Measurements from ENCODE around the gene PSMD13.

PSMD13 gene

DNA sequence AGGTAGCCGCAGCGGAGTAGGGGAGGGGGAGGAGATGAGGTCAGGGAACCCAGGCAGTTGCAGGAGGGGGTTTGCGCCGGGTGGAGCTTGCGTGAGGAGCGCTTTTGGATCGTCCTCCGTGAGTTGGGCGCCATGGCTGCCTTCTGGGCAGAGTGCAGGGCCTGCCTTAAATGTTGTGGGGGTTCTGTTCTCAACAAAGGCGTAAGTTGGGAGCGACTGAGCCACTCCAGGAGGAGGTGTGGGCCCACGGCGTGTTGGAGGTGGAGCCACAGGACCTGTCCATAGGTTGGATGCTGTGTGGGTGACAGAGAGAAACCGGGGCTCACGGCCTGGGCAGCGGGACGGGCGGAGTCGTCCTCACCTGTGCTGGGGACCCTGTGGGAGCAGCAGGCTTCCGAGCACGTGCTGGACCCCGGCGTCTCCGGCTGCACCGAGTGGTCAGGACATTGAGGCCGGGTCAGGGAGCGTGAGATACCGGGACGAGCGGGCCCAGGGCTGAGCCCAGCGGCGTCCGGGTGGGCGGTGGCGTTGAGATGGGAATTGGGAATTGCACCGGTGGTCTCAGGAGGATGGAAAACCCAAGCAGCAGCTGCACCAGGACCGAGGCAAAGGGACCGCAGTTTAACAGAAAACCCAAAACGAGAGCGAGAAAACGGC is 51.2 kb downstream of the PSMD13 start:
- DNase-seq (ENCODE audit: low read depth, low spot score), result no peak

DNA sequence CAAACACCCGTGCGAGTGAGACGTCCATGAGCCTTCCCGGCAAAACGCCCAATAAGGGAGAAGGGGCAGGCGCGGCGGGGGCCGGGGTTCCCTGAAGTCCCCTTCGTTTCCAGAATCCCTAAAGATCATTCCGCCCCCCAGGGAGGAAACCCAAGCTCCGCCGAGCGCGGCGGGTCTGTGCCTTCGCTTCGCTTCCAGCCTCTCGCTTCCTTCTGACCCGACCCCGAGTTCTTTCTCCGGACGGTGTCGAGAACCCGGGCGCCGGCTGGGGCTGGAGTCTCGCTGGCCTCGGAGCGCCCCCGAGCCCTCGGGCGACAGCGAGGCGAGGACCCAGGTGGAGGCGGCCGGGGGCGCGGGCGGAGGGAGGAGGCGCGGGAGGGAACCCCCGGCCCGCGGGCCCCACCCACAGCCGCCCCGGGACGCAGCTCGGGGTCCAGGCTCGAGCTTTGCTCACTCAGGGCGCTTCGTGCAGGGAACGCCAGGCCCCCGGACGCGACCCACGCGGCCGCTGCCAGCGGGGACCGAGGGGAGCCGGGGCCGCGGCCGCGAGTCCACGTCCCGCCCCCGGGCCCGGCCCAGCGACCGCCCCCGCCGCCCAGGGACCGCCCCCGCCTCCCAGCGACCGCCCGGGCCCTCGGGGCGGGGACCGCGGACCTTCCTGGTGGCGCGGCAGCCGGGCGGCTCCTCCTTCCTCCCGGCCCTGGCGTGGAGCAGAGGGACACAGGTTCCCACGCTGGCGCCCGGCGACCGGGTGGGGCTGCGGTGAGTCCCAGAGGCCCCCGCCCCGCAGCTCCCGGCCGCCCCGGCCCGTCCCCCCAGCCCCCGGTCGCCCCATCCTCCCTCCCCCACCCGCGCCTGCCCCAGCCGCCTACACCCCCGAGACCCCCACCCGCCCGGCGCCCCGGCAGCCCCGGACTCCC is 52.0 kb downstream of the PSMD13 start, which contains the start of gene PGGHG:
Gene PGGHG, plus strand, starts transcription at position 649 of the 920 bp plus-strand sequence. CDS start 691 bp downstream, outside the sequence.
- no peak for DNase-seq (ENCODE audit: low read depth, low spot score)

DNA sequence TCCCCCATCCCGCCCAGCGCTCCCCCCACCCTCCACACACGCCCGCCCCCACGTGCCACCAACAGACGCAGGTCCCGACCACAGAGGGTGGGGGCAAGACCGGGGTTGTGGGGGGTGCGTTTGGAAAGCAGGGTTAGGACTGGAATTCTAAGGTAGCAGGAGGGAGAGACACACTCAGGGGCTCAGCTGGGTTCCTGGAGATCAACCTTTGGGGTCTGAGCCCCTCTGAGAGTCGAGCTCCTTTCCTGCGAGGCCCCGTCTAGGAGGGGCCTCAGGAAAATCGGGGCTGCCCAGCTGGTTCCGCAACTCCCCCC is 52.6 kb downstream of the PSMD13 start:
- DNase-seq (ENCODE audit: low read depth, low spot score), result no peak

DNA sequence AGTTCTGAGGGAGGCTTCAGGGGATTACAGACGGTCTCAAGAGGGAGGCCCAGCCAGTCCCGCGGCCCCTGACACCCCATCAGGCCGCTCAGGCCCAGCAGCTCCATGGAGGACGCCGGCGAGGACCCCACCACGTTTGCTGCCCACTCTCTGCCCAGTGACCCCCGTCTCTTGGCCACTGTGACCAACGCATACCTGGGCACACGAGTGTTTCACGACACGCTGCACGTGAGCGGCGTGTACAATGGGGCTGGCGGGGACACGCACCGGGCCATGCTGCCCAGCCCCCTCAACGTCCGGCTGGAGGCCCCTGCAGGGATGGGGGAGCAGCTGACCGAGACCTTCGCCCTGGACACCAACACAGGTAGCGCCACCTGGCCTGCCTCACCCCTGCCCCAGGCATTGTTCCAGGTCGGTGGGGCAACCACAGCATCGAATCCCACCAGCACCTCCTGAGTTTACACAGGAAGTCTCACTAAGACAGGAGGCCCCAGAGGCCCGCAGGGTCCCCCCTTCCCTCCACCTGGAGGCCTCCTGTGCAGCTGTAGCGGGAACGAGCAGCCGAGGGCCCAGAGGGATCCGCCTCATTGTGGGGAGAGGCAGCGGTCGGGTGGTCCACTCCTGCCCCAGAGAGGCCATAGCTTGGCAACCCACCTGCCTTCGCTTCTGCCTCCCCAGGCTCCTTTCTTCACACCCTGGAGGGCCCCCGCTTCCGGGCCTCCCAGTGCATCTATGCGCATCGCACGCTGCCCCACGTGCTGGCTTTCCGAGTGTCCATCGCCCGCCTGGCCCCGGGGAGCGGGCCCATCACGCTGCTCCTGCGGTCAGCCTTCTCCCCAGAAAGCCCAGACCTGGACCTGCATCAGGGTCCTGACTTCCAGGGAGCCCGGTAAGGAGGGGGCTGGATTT is 53.2 kb downstream of the PSMD13 start:
- DNase-seq (ENCODE audit: low read depth, low spot score), result no peak

DNA sequence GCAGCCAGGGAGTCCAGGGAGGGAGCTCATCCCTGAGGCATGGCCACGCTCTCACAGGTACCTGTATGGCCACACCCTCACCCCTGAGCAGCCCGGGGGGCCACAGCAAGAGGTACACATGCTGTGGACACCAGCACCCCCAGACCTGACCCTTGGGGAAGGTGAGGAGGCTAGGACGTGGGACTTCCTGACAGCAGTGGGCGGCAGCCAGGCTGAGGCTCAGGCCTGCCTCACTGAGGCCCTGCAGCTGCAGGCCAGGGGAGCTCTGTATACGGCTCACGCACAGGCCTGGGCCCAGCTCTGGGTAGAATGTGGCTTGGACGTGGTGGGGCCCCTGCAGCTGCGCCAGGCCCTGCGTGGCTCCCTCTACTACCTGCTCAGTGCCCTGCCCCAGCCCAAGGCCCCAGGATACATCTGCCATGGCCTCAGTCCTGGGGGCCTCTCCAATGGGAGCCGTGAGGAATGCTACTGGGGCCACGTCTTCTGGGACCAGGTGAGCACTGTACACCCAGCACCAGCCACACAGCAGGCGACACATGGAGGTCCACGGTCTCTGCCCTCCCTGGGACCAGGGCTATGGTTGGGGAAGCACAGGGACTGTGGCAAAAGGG is 54.0 kb downstream of the PSMD13 start:
- DNase-seq (ENCODE audit: low read depth, low spot score), result no peak

DNA sequence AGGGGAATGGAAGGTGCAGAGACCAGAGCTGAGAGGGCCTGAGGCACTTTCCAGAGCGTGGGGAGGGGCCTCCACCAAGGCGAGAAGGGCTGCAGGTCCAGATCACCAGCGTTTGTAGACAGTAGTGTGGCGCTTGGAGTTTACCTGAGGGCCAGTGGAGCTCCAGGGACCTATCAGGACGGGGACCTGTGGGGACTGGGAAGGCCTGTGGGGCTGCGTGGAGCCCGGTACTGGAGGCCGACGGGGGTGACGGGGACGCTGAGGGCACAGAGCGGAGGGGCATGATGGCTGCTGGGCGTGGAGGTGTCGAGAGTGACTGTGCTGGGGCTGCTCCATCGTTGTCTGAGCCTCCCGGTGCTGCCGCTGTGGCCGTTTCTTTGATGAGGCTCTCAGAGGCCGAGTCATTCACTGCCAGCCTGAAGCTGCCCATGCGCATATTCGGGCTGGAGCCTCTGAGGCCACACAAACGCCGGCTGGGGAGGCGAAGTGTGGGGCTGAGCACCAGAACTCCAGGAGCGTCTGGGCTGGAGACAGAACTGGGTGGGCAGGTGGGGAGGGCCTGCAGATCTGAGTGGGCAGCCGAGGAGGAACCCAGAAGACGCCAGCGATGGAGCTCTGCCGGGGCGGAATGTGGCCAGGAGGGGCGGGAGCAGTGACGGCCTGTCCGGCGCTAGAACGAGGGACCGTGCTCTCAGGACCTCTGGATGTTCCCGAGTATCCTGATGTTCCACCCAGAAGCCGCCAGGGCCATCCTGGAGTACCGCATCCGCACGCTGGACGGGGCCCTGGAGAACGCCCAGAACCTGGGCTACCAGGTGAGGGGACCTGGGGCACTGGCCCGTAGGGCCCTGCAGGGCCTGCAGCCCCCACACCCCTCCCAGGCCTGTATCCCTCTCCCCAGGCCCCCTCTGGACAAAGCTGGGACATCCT is 54.8 kb downstream of the PSMD13 start:
- DNase-seq (ENCODE audit: low read depth, low spot score), result no peak

DNA sequence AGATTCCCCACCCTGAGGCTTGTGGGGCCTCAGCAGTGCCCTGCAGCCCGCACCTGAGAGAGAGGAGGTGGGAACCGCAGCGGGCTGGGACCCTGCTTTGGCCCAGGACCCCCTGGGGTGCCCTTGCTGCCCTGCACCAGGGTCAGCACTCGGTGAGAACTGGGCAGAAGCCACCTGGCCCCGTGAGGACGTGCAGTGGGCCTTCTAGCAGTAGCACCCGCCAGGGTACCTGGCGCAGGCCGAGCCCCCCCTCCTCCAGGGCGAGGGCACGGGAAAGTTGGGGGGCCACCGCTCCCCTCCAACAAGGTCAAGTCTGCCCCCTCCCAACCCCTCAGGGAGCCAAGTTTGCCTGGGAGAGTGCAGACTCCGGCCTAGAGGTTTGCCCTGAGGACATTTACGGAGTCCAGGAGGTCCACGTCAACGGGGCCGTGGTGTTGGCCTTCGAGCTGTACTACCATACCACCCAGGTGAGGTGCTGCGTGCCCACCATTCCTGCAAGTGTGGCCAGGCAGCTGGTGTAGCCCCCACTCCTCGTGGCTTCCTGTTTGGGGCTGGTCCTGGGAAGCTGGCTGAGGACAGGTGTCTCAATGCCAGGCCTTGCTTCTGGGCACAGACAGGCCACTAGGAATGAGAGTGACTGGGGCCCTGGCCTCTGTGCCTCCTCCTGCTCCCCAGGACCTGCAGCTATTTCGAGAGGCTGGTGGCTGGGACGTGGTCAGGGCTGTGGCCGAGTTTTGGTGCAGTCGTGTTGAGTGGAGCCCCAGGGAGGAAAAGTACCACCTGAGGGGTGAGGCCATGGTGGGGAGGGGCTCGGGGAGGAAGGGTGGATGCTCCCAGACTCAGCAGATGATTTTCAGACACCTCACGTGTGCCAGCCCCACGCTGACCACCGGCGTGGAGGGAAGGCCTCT is 55.7 kb downstream of the PSMD13 start:
- DNase-seq (ENCODE audit: low read depth, low spot score), result no peak

DNA sequence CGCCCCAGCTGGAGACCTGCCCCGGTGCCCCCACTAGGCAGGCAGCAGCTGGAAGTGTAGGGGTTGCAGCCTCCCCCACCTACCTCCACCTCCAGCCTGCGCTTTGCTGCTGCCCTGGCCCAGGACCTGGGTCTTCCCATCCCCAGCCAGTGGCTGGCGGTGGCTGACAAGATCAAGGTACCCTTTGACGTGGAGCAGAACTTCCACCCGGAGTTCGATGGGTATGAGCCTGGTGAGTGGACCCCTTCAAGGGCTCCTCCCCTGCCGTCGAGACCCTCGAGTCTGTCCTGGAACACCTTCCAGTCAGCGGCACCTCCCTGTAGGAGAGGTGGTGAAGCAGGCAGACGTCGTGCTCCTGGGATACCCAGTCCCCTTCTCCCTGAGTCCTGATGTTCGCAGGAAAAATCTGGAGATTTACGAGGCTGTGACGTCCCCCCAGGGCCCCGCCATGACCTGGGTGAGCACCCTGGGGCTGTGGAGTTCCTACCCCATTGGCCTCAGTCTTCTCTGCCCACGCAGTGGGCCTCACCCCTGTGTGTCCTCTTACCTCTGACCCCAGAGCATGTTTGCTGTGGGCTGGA is 56.6 kb downstream of the PSMD13 start:
- DNase-seq (ENCODE audit: low read depth, low spot score), result no peak

DNA sequence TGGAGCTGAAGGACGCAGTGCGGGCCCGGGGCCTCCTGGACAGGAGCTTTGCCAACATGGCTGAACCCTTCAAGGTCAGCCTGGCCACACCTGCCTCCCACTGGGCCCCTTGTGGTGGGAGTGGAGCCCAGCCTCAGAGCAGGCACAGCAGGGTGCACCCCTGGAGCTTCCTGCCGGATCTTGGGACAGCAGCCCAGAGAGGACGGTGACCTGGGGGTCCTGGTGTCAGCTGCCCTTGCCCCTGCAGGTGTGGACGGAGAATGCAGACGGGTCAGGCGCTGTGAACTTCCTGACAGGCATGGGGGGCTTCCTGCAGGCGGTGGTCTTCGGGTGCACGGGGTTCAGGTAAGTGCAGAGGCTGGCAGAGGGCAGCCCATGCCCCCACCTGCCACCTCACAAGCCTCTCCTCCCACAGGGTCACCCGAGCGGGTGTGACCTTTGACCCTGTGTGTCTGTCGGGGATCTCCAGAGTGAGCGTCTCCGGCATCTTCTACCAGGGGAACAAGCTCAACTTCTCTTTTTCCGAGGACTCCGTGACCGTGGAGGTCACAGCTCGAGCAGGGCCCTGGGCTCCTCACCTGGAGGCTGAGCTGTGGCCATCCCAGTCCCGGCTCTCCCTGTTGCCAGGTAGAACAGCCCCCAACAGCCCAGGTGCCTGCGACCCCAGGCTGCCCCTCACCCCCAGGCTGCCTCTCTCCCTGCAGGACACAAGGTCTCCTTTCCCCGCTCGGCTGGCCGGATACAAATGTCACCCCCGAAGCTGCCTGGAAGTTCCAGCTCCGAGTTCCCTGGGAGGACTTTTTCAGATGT is 57.3 kb downstream of the PSMD13 start:
- no peak for DNase-seq (ENCODE audit: low read depth, low spot score)

DNA sequence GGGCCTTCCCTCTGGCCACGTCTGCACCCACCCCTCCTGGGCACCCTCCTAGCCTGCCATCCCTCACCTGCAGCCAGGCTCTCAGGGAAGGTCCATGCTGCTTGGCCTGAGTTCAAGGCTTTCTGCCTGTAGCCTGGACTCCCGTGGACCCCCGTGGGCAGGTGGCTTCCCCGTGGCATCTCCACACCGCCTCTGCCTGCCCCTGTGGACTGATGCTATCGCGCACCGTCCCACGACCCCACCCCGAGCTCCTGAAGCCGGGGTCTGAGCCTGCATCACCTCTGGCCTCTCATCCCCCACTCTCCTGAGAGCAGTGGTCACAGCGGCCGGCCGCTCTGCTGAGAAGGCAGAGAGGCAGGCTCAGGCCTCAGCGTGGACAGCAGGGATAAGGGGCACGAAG is 58.0 kb downstream of the PSMD13 start:
- DNase-seq (ENCODE audit: low read depth, low spot score), result no peak

DNA sequence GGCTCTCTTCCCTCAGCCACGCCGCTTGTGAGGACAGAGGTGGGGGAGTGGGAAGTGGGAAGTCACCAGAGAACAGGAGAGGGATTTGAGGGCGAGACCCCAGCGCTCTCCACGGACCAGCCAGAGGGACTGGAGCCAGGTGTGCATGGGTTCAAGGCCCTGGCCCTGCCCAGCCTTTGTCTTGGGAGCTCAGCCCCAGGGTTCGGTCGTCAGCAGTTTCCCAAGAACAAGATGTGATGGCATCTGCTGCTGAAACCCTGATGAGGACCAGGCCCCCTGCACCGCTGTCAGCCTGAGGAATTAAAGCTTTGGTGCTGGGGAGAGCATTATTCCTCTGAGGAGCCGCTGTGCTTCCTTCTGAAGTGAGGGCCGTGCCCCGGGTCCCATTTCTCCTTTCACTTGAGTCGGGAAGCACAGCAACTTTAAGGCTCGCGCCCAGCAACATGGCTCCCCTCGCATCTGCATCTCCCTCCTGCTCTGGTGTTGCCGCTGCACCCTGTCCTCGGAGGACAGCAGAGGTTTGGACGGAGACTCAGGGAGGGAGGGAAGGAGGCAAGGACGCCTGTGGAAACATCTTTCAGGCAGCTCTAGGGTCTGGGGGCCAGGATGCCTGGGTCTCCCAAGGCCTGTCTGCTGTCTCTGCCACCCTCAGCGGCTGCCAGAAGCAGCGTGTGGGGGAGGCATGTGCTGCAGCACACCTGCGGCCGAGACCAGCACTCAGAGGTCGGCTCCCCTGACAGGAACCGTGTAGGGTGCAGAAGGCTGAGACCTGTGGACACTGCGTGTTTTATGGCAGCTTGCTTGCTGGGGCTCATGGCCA is 58.8 kb downstream of the PSMD13 start:
- DNase-seq (ENCODE audit: low read depth, low spot score), result no peak

DNA sequence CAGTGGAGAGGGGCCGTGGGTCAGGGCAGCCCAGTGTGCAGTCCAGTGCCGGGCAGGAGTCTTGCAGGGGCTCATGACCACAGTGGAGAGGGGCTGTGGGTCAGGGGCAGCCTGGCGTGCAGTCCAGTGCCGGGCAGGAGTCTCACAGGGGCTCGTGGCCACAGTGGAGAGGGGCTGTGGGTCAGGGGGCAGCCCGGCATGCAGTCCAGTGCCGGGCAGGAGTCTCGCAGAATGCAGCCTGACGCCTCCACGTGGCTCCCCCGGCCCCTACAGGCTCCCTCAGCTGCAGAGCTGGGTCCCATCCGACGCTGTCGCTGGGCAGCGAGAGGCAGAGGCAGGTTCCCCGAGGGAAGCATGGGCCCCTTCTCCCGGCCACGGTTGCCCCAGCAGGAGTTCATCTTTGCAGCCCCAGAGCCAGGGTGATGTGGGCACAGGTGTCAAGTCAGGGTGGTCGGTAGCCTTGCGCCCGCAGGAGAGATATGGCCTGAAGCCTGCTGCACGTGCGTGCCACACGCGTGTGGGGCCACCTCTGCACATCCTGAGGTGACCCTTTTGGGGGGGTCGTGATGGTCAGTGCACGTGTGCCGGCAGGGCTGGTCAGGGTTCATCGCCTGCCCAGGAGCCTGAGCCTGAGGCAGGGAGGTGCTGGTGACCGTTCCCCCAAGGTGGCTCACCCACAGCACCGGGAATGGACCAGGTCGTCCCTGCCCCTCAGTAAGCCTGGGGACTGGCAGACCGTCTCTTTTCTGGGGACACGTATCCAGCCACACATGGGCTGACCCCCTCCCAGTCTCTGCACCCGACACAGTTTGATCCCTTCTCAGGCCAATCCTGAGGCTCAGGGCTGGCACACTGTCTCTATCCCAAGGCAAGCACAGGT is 59.6 kb downstream of the PSMD13 start:
- DNase-seq (ENCODE audit: low read depth, low spot score), result no peak

DNA sequence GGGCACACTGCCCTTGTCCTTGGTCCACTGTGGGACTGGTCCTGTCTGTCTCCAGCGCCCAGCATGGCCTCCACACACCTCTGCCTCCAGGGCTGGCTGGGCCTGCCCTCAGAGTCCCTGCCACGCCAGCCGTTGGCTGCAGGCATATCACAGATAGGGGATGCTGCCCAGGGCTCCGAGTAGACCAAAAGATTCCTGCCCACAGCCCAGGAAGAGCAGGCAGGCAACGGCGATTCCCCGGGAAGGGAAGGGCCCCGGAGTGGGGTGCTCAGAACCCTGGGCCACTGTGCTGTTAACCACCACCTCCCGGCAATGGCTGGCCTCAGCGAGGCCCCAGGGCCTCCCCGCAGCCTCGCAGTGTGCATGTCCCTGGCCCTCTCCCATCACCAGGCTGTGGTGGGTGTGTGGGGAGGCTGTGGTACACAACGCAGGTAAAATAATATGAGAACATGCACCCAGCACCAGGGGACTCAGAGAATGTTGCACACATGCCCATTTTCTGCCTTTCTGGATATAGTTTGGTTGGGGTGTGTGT is 60.3 kb downstream of the PSMD13 start:
- no peak for DNase-seq (ENCODE audit: low read depth, low spot score)

DNA sequence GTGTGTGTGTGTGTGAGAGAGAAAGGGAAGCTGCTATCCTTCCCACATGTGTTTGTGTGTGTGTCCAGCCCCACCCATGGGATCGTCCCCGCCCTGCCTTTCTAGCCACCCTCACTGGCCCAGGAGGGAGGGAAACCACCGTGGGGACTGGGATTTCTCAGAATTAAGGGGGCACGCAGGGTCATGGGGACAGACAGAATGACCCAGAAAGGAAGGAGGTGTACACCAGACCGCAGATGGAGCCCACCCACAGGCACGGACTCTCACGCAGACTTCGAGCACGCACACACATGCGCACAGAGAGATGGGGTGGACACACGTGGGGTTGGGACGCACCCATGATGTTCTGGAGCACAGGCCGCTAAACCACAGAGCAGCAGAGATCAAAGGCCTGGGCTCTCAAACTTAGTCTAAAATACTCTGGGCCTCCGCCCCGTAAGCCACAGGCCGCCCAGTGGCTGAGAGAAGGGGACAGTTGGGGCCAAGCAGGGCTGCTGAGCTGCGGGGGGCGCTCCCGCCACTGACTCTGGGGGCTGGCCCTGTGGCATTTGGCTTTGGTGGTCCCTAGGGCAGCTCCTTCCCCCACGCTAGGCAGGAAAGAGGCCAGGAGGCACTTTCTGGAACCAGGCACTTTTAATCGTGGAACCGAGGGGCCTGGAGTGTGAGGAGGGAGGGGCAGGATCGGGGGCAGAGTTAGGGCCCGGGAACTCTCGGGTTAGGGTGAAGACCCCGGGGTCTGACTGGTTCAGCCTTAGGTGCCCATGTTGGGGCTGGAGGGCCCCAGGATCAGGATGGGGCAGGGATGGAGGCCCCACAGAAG is 61.0 kb downstream of the PSMD13 start:
- DNase-seq (ENCODE audit: low read depth, low spot score), result no peak

DNA sequence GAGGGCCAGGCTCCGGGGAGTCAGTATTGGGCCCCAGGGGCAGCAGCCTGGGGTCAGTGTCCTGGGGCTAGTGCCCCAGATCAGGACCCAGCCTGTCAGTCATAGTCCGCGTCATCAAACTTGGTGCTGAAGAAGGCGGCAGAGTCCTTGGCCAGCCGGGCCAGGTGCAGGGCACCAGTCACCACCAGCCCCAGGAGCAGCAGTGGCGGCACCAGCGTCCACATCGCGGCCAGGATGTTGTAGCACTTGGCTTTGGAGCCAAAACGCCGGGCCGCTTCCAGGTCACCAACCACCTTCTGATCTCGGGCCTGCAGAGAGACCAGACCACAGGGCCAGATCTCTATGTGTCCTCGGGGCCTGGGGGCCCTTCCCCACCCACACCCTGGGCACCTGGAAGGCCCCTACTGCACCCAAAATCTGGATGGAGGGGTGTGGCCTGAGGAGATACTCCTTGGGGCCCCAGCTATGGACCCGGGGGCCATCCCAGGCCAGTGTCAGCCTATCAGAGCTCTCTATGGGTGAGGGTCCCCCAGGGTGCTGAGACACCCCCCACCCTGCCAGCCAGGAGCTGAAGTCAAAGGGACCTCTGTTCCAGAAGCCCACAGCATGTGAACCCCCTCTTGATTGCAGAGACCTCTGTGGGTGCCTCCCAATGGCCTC is 61.8 kb downstream of the PSMD13 start:
- no peak for DNase-seq (ENCODE audit: low read depth, low spot score)
